ENCODE results near the gene CPVL.

DNA sequence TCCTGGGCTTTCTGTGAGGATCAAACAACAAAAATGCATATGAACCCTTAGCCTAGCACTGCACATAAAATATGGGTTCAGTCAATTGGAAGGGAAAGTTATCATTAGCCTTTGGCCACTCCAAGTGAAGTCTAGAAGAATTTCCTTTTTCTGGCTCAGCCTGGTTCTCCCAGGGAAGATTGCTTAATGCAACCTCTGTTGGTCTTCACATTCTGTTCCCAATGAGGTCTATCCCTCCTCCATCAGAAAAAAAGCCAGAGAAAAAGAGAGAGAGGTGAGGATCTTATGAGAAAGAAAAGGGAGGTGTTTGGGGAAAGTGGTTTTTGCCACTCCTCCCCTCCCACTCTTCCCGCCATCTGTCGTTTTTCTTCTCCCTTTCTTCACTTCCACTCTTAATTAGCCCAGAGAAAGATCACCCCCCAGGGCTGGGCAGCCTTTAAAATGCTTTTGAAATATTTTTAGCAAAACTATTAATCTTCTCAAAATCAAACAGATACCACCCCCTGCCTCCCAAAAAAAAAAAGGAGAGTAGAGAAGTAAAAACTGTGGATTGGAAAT is 31.1 kb downstream of the CPVL start:
- no peak for TF ChIP-seq TAF1 (conservative IDR thresholded peaks at IDR 0.05)
- no peak for TF ChIP-seq EGR1 (IDR thresholded peaks at IDR 0.05; ENCODE audit: low read depth in 2 of 2)
- TF ChIP-seq, protein P1, sequence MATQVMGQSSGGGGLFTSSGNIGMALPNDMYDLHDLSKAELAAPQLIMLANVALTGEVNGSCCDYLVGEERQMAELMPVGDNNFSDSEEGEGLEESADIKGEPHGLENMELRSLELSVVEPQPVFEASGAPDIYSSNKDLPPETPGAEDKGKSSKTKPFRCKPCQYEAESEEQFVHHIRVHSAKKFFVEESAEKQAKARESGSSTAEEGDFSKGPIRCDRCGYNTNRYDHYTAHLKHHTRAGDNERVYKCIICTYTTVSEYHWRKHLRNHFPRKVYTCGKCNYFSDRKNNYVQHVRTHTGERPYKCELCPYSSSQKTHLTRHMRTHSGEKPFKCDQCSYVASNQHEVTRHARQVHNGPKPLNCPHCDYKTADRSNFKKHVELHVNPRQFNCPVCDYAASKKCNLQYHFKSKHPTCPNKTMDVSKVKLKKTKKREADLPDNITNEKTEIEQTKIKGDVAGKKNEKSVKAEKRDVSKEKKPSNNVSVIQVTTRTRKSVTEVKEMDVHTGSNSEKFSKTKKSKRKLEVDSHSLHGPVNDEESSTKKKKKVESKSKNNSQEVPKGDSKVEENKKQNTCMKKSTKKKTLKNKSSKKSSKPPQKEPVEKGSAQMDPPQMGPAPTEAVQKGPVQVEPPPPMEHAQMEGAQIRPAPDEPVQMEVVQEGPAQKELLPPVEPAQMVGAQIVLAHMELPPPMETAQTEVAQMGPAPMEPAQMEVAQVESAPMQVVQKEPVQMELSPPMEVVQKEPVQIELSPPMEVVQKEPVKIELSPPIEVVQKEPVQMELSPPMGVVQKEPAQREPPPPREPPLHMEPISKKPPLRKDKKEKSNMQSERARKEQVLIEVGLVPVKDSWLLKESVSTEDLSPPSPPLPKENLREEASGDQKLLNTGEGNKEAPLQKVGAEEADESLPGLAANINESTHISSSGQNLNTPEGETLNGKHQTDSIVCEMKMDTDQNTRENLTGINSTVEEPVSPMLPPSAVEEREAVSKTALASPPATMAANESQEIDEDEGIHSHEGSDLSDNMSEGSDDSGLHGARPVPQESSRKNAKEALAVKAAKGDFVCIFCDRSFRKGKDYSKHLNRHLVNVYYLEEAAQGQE (IDR thresholded peaks at IDR 0.05), result no peak
- TF ChIP-seq RAD21 (IDR thresholded peaks at IDR 0.05), result no peak
- no peak for TF ChIP-seq HNF4G (IDR thresholded peaks at IDR 0.05)
- TF ChIP-seq, protein P2, sequence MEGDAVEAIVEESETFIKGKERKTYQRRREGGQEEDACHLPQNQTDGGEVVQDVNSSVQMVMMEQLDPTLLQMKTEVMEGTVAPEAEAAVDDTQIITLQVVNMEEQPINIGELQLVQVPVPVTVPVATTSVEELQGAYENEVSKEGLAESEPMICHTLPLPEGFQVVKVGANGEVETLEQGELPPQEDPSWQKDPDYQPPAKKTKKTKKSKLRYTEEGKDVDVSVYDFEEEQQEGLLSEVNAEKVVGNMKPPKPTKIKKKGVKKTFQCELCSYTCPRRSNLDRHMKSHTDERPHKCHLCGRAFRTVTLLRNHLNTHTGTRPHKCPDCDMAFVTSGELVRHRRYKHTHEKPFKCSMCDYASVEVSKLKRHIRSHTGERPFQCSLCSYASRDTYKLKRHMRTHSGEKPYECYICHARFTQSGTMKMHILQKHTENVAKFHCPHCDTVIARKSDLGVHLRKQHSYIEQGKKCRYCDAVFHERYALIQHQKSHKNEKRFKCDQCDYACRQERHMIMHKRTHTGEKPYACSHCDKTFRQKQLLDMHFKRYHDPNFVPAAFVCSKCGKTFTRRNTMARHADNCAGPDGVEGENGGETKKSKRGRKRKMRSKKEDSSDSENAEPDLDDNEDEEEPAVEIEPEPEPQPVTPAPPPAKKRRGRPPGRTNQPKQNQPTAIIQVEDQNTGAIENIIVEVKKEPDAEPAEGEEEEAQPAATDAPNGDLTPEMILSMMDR (IDR thresholded peaks at IDR 0.05; ENCODE audit: low read depth, low read length, missing input control), result no peak
- no peak for TF ChIP-seq JUND (IDR thresholded peaks at IDR 0.05)
- TF ChIP-seq, protein P3, sequence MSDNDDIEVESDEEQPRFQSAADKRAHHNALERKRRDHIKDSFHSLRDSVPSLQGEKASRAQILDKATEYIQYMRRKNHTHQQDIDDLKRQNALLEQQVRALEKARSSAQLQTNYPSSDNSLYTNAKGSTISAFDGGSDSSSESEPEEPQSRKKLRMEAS (IDR thresholded peaks at IDR 0.05), result no peak
- TF ChIP-seq FOXA1 (IDR thresholded peaks at IDR 0.05), result no peak
